Hepatocyte (in vitro differentiated cells): ENCODE measurements around the gene IGSF10.

Experiments used
- CTCF ChIP-seq: fragments of 200-600 bp; sonication (generic); IDR thresholded peaks from 2 replicates; pipeline ENCODE4 v1.5.1; 2016; ENCODE audit warnings: antibody characterized with exemption, mild to moderate bottlenecking; ENCODE audit not compliant: poor library complexity
- EZH2 ChIP-seq: fragments of 200-600 bp; sonication (generic); IDR thresholded peaks from 2 replicates; pipeline ENCODE4 v1.6.1; 2016; ENCODE audit warnings: antibody characterized with exemption, mild to moderate bottlenecking, borderline replicate concordance

DNA sequence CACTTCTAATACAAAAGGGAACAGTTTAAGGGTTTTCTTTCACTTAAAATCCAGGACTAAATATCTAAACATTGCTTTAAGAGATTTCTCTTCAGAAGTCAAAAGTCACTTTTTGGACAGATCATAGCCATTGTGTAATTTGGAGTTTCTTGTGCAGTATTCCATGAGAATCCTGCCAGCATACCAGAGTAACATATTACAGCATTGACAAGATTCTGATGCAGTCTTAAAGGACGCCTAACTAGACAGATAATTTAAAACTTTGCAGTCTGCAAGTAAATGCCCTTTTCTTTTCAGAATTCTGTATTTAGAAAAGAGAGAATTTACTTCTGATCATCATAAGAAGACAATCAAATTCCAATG, 17.5 kb upstream of the IGSF10 start:
- TF ChIP-seq CTCF (no peak), EZH2 (no peak)
